ENCODE data around the gene GNAI1.

DNA sequence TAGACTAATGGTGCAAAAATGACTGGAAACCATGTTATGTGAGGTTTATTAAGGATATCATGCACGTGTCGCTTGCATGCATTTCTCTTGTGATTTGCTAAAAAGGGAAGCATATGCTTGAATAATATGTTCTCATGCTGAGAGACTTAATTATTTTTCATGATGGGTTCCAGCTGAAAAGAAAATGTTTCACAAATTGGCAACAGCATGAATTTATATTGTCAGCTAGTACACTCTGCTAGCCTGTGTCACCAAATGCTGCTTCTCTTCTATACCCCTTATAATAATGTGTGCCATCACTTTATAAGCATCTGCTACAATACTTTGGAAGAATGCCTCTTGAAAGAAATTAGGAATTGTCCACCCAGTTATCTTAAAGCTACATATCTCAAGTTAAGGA is 63.0 kb downstream of the GNAI1 start:
- no peak for TF ChIP-seq POLR2A (IDR thresholded peaks at IDR 0.05)
- TF ChIP-seq, protein P1, sequence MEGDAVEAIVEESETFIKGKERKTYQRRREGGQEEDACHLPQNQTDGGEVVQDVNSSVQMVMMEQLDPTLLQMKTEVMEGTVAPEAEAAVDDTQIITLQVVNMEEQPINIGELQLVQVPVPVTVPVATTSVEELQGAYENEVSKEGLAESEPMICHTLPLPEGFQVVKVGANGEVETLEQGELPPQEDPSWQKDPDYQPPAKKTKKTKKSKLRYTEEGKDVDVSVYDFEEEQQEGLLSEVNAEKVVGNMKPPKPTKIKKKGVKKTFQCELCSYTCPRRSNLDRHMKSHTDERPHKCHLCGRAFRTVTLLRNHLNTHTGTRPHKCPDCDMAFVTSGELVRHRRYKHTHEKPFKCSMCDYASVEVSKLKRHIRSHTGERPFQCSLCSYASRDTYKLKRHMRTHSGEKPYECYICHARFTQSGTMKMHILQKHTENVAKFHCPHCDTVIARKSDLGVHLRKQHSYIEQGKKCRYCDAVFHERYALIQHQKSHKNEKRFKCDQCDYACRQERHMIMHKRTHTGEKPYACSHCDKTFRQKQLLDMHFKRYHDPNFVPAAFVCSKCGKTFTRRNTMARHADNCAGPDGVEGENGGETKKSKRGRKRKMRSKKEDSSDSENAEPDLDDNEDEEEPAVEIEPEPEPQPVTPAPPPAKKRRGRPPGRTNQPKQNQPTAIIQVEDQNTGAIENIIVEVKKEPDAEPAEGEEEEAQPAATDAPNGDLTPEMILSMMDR (IDR thresholded peaks at IDR 0.05): no peak
